ENCODE measurements around the gene RELL2.
A peak's percentile ranks its signal among the peaks of the same experiment; 100 is the strongest.
"Not testable (repeated sequence)": the region's sequence is repeated elsewhere in the genome, so short reads cannot be mapped to it uniquely, and the experiment has no call there.

The RELL2 gene

GRCh38 chr5:141636413-141637122 lies at the start of gene RELL2, which contains the start of gene HDAC3:
Gene RELL2 (plus strand): TSS chr5:141636997. CDS start chr5:141638226, 1,229 bp downstream.
Gene HDAC3 (minus strand): TSS chr5:141636849. CDS start chr5:141636790, 59 bp downstream.
- DNase-seq (ENCODE audit: low read depth): peak; percentile 89

- no peak for DNase-seq (ENCODE audit: low read depth)
Measured at GRCh38 chr5:141590127-141590526, 46.7 kb upstream of the RELL2 start.

GRCh38 chr5:141596867-141597266 lies 39.9 kb upstream of the RELL2 start:
- no peak for DNase-seq (ENCODE audit: low read depth)

GRCh38 chr5:141597394-141597793 lies 39.4 kb upstream of the RELL2 start:
- DNase-seq (ENCODE audit: low read depth): no peak

GRCh38 chr5:141597814-141598213 lies 39.0 kb upstream of the RELL2 start:
- no peak for DNase-seq (ENCODE audit: low read depth)

- no peak for DNase-seq (ENCODE audit: low read depth)
Measured at GRCh38 chr5:141598391-141599345, 38.1 kb upstream of the RELL2 start.

- DNase-seq (ENCODE audit: low read depth): no peak
Measured at GRCh38 chr5:141602606-141603005, 34.2 kb upstream of the RELL2 start.

- no peak for DNase-seq (ENCODE audit: low read depth)
Measured at GRCh38 chr5:141603923-141604717, 32.7 kb upstream of the RELL2 start.

GRCh38 chr5:141605523-141606277 lies 31.1 kb upstream of the RELL2 start:
- DNase-seq (ENCODE audit: low read depth): peak; percentile 50

- DNase-seq (ENCODE audit: low read depth): no peak
Measured at GRCh38 chr5:141608046-141608445, 28.8 kb upstream of the RELL2 start.

GRCh38 chr5:141608557-141608956 lies 28.2 kb upstream of the RELL2 start:
- DNase-seq (ENCODE audit: low read depth): no peak

- DNase-seq (ENCODE audit: low read depth): no peak
Measured at GRCh38 chr5:141609044-141609443, 27.8 kb upstream of the RELL2 start.

GRCh38 chr5:141609921-141610320 lies 26.9 kb upstream of the RELL2 start:
- DNase-seq (ENCODE audit: low read depth): not testable (repeated sequence)

- no peak for DNase-seq (ENCODE audit: low read depth)
Measured at GRCh38 chr5:141611289-141611688, 25.5 kb upstream of the RELL2 start.

GRCh38 chr5:141613344-141613743 lies 23.5 kb upstream of the RELL2 start:
- no peak for DNase-seq (ENCODE audit: low read depth)

GRCh38 chr5:141615991-141616720 lies 20.6 kb upstream of the RELL2 start:
- DNase-seq (ENCODE audit: low read depth): no peak

GRCh38 chr5:141617128-141617527 lies 19.7 kb upstream of the RELL2 start:
- DNase-seq (ENCODE audit: low read depth): no peak

GRCh38 chr5:141617682-141618029 lies 19.1 kb upstream of the RELL2 start:
- DNase-seq (ENCODE audit: low read depth): no peak

- peak; percentile 25 for DNase-seq (ENCODE audit: low read depth)
Measured at GRCh38 chr5:141618030-141618803, 18.6 kb upstream of the RELL2 start.
